GM18873 (cell line): ENCODE data around the gene GRWD1.

Source experiments
- ATAC-seq: cut with Tn5 transposase; IDR thresholded peaks from one replicate; pipeline ENCODE4 v1.9.1; 2021; ENCODE audit warnings: mild to moderate bottlenecking, moderate library complexity, moderate number of reproducible peaks; ENCODE audit not compliant: unreplicated experiment, low FRiP score

The GRWD1 gene

DNA sequence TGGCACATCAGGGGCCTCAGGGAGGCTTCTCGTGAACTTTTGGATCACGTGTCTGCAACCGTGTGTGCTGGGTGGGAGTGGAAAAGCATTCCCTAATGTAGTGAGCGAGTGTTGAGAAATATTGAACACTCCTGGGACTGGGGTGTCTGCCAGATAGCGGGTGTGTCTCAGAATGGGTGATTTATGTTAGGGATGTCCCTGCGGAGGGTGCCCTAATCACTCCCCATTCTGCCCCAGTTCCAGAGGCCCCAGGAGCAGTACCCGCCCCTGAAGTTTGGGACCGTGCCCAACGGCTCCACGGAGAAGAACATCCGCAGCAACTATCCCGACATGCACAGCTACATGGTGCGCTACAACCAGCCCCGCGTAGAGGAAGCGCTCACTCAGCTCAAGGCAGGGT lies 24.2 kb upstream of the GRWD1 start:
- no peak for ATAC-seq

GRCh38 chr19:48424694-48425219 lies 21.0 kb upstream of the GRWD1 start:
- ATAC-seq: no peak

GRCh38 chr19:48428670-48429069 lies 17.1 kb upstream of the GRWD1 start:
- ATAC-seq: no peak

DNA sequence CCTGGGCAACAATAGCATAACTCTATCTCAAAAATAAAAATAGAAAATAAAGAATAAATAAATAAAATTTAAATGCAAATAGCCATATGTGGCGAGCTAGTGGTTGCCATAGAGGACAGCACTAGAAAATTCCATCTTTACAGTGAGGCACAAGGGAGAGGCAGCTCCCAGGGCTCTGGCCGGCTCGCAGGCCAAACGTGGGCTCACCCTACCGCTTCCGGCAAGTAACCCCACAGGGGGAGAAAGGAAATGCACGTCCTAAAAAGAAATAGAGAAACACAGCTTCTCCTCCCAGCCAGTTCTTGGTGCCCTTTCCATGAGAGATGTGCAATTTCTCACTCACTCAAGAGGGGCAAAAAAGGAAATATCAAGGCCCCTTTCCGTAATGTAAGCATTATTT lies 12.4 kb upstream of the GRWD1 start:
- ATAC-seq: no peak

DNA sequence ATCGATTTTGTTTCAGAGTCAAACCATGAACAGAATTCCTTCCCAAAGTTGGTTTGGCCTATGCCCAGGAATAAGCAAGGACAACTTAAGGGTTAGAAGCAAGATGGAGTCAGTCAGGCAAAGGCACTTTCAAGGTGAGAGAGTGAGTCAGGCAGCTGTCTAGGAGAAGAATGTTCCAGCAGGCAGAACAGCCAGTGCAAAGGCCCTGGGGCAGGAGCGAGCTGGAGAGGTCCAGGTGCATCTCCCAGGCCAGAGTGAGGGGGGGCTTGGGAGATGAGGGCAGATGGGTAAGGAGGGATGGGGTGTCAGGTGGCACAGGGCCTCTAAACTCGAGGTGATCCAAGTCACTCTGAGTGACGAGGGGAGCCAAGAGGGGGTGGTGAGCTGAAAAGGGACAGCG lies 9.2 kb upstream of the GRWD1 start:
- no peak for ATAC-seq

- ATAC-seq: no peak
These were observed 4.3 kb upstream of the GRWD1 start for GRCh38 chr19:48441360-48442050.

DNA sequence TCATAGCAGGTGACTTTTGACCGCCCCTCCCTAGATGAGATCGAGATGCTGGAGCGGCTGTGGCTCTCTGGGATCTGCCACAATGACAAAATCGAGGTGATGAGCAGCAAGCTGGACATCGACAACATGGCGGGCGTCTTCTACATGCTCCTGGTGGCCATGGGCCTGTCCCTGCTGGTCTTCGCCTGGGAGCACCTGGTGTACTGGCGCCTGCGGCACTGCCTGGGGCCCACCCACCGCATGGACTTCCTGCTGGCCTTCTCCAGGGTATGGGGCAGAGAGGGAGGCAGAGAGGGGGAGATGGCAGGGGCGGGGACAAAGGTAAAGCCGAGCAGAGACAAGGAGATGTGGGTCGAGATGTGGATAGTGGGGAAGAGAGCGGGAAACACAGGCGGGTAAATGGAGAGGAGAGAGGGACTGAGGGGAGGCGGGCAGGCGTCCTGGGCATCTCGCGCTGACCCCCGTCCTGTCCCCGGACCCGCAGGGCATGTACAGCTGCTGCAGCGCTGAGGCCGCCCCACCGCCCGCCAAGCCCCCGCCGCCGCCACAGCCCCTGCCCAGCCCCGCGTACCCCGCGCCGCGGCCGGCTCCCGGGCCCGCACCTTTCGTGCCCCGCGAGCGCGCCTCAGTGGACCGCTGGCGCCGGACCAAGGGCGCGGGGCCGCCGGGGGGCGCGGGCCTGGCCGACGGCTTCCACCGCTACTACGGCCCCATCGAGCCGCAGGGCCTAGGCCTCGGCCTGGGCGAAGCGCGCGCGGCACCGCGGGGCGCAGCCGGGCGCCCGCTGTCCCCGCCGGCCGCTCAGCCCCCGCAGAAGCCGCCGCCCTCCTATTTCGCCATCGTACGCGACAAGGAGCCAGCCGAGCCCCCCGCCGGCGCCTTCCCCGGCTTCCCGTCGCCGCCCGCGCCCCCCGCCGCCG lies 3.4 kb upstream of the GRWD1 start:
- no peak for ATAC-seq

DNA sequence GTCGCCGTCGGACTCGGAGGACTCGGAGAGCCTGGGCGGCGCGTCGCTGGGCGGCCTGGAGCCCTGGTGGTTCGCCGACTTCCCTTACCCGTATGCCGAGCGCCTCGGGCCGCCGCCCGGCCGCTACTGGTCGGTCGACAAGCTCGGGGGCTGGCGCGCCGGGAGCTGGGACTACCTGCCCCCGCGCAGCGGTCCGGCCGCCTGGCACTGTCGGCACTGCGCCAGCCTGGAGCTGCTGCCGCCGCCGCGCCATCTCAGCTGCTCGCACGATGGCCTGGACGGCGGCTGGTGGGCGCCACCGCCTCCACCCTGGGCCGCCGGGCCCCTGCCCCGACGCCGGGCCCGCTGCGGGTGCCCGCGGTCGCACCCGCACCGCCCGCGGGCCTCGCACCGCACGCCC lies 2.5 kb upstream of the GRWD1 start:
- no peak for ATAC-seq

DNA sequence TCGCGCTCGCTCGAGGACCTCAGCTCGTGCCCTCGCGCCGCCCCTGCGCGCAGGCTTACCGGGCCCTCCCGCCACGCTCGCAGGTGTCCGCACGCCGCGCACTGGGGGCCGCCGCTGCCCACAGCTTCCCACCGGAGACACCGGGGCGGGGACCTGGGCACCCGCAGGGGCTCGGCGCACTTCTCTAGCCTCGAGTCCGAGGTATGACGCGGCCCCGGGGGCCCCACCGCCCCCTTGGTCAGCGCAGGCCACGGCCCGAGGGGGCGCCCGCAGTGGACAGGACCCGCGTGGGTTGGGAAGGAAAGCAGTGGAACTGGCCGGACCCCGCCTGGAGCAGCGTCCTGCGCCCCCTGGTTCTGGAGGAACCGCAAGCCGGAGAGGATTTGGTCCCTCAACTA lies 2.1 kb upstream of the GRWD1 start:
- ATAC-seq: no peak

DNA sequence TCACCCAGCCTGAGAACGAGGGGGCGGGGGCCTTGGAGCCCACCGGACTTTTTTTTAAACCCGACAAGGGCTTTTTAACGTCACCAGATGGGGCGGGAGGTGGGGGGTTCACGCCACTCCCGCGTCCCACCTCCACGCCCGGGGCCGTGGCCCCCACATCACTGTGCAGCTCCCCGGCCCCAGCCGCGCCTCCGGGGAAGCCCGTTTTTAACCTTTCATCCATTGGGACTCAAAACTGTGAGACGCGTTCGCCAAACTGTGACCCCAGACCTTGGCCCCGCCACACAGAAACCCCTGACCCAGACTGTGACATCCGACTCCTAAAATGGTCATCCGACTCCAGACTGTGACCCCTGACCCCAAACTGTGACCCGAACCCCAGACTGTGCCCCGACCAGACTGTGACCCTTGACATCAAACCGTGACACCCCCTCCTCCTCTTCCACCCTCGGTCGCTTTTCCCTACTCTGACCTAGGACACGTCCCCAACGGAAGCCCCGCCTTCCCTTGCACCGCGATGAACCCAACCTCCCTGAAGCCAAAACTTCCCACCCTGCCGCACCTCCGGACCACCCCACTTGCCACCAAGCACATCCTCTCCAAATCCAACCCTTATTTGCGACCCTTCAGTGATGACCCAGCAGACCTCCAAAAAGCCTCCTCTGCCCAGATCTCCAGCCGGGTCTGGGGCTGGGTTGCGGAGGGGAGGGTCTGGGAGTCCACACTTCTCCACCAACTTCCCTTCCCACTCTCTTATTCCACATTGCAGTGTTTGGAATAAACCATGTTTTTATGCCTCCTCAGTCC lies 1.5 kb upstream of the GRWD1 start:
- no peak for ATAC-seq

GRCh38 chr19:48444936-48445200 lies 915 bp upstream of the GRWD1 start:
- ATAC-seq: no peak

GRCh38 chr19:48445256-48445605 lies 552 bp upstream of the GRWD1 start:
- ATAC-seq: peak; percentile 27

DNA sequence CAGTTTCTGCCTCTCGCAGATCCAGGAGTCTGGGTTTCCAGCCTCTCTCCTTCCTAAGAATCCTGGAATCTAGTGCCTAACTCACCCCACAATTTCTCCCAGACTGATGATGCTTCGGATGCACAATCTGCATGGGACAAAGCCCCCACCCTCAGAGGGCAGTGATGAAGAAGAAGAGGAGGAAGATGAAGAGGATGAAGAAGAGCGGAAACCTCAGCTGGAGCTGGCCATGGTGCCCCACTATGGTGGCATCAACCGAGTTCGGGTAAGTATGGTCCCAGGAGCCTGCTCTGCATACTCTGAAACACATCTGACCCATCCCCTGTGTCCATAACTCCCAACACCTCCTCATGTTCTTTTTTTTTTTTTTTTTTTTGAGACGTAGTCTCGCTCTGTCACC lies 796 bp downstream of the GRWD1 start:
- ATAC-seq: no peak

- ATAC-seq: no peak
These were observed 2.8 kb downstream of the GRWD1 start for GRCh38 chr19:48448563-48448962.

DNA sequence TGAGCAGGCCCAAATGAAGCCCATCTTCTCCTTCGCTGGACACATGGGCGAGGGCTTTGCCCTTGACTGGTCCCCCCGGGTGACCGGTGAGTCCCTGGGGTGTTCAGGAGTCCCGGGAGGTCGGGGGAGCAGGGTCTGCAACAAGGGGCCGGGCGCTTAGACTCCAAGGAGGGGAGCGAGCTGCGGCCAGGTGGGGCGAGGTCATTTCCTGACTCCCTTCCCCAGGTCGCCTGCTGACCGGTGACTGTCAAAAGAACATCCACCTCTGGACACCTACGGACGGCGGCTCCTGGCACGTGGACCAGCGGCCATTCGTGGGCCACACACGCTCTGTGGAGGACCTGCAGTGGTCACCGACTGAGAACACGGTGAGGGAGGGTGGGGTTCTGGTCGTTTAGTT lies 4.7 kb downstream of the GRWD1 start:
- ATAC-seq: no peak

GRCh38 chr19:48450863-48451262 lies 5.1 kb downstream of the GRWD1 start:
- no peak for ATAC-seq

DNA sequence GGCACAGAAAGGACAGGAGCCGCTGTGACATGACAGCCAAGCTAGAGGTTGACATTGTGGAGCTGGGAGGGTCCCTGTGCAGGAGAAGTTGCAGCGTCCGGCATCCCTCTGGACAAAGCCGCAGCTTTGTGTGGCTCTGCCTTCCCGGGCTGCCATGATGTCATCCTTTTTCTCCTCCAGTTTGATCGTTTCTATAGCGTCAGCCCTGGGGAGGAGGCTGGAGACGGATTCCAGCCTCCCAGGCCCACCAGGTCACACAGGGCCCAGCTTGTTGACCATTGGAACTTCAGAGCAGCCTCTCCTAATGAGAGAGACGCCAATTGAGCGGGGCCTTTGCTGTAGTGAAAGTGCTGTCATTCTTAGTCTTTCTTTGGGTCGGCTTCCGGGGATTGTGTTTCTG lies 5.8 kb downstream of the GRWD1 start:
- ATAC-seq: no peak

GRCh38 chr19:48452289-48453190 lies 6.8 kb downstream of the GRWD1 start:
- ATAC-seq: no peak

GRCh38 chr19:48454150-48454730 lies 8.5 kb downstream of the GRWD1 start:
- ATAC-seq: no peak
